T-helper 22 cell (primary cell): ENCODE data around the gene CGGBP1.
"Not testable (repeated sequence)": the region's sequence is repeated elsewhere in the genome, so short reads cannot be mapped to it uniquely, and the experiment has no call there.

ENCODE experiments used
- DNase-seq: peaks from one replicate; pipeline ENCODE4 v3.0.0-alpha.2; 2020; ENCODE audit warnings: low read depth

Gene CGGBP1

GRCh38 chr3:88034491-88035275, 24.1 kb downstream of the CGGBP1 start:
- DNase-seq = no peak

- DNase-seq = no peak
These were observed 25.0 kb downstream of the CGGBP1 start for GRCh38 chr3:88033808-88034207.

GRCh38 chr3:88033079-88033478, 25.7 kb downstream of the CGGBP1 start:
- DNase-seq = no peak

- no peak for DNase-seq
These were observed 26.6 kb downstream of the CGGBP1 start for GRCh38 chr3:88032245-88032644.

- DNase-seq = no peak
These were observed 27.1 kb downstream of the CGGBP1 start for GRCh38 chr3:88031642-88032077.

GRCh38 chr3:88030210-88030609, 28.6 kb downstream of the CGGBP1 start:
- DNase-seq = no peak

GRCh38 chr3:88028876-88029275, 29.9 kb downstream of the CGGBP1 start:
- no peak for DNase-seq

GRCh38 chr3:88025001-88025552, 33.7 kb downstream of the CGGBP1 start:
- no peak for DNase-seq

GRCh38 chr3:88019024-88019423, 39.8 kb downstream of the CGGBP1 start:
- no peak for DNase-seq

- not testable (repeated sequence) for DNase-seq
These were observed 43.1 kb downstream of the CGGBP1 start for GRCh38 chr3:88015656-88016055.

- DNase-seq = no peak
These were observed 45.2 kb downstream of the CGGBP1 start for GRCh38 chr3:88013592-88013991.

GRCh38 chr3:88010810-88011209, 48.0 kb downstream of the CGGBP1 start:
- DNase-seq = no peak

- DNase-seq = no peak
These were observed 49.7 kb downstream of the CGGBP1 start for GRCh38 chr3:88009066-88009465.

- DNase-seq = no peak
These were observed 53.7 kb downstream of the CGGBP1 start for GRCh38 chr3:88005066-88005465.

GRCh38 chr3:88003115-88003755, 55.6 kb downstream of the CGGBP1 start:
- no peak for DNase-seq

- DNase-seq = no peak
These were observed 56.4 kb downstream of the CGGBP1 start for GRCh38 chr3:88002448-88002847.
